IPS-18a (cell line): ENCODE results near the gene SLC6A8.

Experiments used
- H3K27ac ChIP-seq: one replicate; pipeline ENCODE4 v1.5.1; 2013; ENCODE audit warnings: low read length
- H3K27me3 ChIP-seq: one replicate; pipeline ENCODE4 v1.6.1; 2013; ENCODE audit warnings: mild to moderate bottlenecking, low read length; ENCODE audit not compliant: control insufficient read depth, insufficient read depth
- H3K36me3 ChIP-seq: one replicate; pipeline ENCODE4 v1.6.1; 2013; ENCODE audit warnings: low read depth, low read length; ENCODE audit not compliant: control insufficient read depth
- H3K4me1 ChIP-seq: one replicate; pipeline ENCODE4 v1.6.1; 2013; ENCODE audit warnings: low read depth, low read length; ENCODE audit not compliant: control insufficient read depth
- H3K4me3 ChIP-seq: one replicate; pipeline ENCODE4 v1.5.1; 2013; ENCODE audit warnings: low read length
- H3K9ac ChIP-seq: one replicate; pipeline ENCODE4 v1.6.1; 2013; ENCODE audit warnings: mild to moderate bottlenecking, low read length, moderate library complexity
- H3K9me3 ChIP-seq: one replicate; pipeline ENCODE4 v1.6.1; 2013; ENCODE audit warnings: low read depth, low read length; ENCODE audit not compliant: control insufficient read depth

SLC6A8 gene

DNA sequence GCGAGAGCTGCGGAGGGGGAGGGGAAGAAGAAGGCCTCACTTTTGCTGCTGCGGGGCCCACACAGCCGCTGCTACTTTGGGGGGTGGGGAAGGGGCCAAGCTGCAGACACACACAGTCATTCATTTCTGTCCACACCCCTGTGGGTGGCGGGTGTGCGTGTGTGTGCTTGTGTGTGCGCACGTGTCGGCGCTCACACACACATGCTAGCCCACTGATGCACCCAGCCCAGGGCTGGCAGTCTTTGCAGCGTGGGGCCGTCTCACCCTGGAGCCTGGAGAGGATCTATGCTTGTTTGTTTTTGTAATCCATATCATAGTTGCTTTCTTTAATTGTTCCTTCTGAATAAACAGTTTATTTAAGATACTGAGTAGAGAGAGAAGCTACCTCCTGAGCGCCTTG, 36.8 kb upstream of the SLC6A8 start:
- H3K9me3 ChIP-seq, result peaks cover 13% of the 10 kb centered on the region
- no peaks in the 10 kb centered on the region for H3K4me1 ChIP-seq
- H3K4me3 ChIP-seq, result no peak overlapping the region
- no peak overlapping the region for H3K27ac ChIP-seq
- peaks cover 36% of the 10 kb centered on the region for H3K27me3 ChIP-seq
- H3K36me3 ChIP-seq, result no peaks in the 10 kb centered on the region
- H3K9ac ChIP-seq, result no peak overlapping the region

DNA sequence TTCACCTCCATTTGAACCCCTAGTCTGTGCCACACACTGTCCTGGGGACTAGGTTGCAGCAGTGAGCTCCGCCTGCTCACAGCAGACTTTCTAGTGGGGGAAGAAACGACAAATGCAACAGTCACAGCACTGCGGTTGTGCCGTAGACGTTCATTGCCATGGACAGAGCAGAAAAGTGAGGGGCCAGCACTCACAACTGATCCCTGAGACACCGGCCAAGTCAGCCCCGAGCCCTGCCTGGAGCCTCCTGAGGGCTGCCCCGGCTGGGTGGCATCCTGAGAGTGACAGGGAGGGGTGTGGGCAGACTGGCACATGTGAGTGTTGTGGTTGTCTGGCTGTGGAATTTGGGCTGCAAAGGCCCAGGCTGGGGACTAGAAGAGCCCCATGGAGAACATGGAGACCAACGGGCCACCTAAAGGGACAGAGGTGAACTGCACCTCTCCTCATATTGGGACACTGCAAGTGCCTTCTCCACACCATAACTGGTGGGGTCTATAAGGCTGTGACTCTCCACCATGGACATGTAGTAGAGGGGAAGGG, 36.1 kb upstream of the SLC6A8 start:
- Histone ChIP-seq H3K4me3 (no peak overlapping the region), H3K36me3 (no peaks in the 10 kb centered on the region), H3K9me3 (peaks cover 13% of the 10 kb centered on the region), H3K27me3 (peaks cover 29% of the 10 kb centered on the region), H3K4me1 (no peaks in the 10 kb centered on the region), H3K9ac (no peak overlapping the region), H3K27ac (no peak overlapping the region)

DNA sequence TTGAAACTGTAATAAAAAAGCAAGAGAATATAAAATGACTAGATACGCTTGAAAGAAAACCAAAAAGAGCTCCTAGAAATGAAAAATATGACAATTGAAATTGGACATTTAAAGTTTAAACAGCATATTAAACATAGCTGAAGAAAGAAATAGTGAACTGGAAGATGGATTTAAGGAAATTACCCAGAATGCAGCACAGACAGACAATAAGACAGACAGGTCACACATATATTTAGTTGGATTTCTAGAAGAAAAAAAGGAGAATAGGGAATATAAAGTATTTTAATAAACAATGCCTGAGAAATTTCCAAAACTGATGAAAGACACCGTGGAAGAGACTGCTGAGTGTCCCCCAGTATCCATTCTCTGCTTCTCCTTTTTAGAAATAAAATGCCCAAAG, 34.2 kb upstream of the SLC6A8 start:
- Histone ChIP-seq H3K4me1 (no peaks in the 10 kb centered on the region), H3K27ac (no peak overlapping the region), H3K9me3 (peaks cover 21% of the 10 kb centered on the region), H3K36me3 (no peaks in the 10 kb centered on the region), H3K9ac (no peak overlapping the region), H3K4me3 (no peak overlapping the region), H3K27me3 (peaks cover 10% of the 10 kb centered on the region)

GRCh38 chrX:153657161-153657560, 30.6 kb upstream of the SLC6A8 start:
- Histone ChIP-seq H3K9ac (no peak overlapping the region), H3K36me3 (no peaks in the 10 kb centered on the region), H3K4me1 (no peaks in the 10 kb centered on the region), H3K4me3 (no peak overlapping the region), H3K27ac (no peak overlapping the region), H3K27me3 (peaks cover 11% of the 10 kb centered on the region), H3K9me3 (peaks cover 23% of the 10 kb centered on the region)

GRCh38 chrX:153659268-153659667, 28.5 kb upstream of the SLC6A8 start:
- Histone ChIP-seq H3K4me1 (no peaks in the 10 kb centered on the region), H3K36me3 (no peaks in the 10 kb centered on the region), H3K9me3 (peaks cover 14% of the 10 kb centered on the region), H3K27me3 (peaks cover 17% of the 10 kb centered on the region), H3K4me3 (no peak overlapping the region), H3K27ac (no peak overlapping the region), H3K9ac (no peak overlapping the region)

DNA sequence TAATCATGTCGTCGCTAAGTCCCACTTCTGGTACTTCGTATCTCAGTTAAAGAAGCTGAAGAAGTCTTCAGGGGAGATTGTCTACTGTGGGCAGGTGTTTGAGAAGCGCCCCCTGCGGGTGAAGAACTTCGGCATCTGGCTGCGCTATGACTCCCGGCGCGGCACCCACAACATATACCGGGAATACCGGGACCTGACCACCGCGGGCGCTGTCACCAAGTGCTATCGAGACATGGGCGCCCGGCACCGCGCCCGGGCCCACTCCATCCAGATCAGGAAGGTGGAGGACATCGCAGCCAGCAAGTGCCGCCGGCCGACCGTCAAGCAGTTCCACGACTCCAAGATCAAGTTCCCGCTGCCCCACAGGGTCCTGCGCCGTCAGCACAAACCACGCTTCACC, 25.5 kb upstream of the SLC6A8 start:
- H3K27ac ChIP-seq, result no peak overlapping the region
- H3K36me3 ChIP-seq, result no peaks in the 10 kb centered on the region
- no peak overlapping the region for H3K9ac ChIP-seq
- H3K27me3 ChIP-seq, result peaks cover 17% of the 10 kb centered on the region
- no peaks in the 10 kb centered on the region for H3K4me1 ChIP-seq
- H3K4me3 ChIP-seq, result no peak overlapping the region
- peaks cover 9% of the 10 kb centered on the region for H3K9me3 ChIP-seq

GRCh38 chrX:153665726-153666306, 21.9 kb upstream of the SLC6A8 start:
- no peaks in the 10 kb centered on the region for H3K36me3 ChIP-seq
- no peaks in the 10 kb centered on the region for H3K9me3 ChIP-seq
- no peak overlapping the region for H3K4me3 ChIP-seq
- H3K9ac ChIP-seq, result no peak overlapping the region
- H3K27ac ChIP-seq, result no peak overlapping the region
- H3K27me3 ChIP-seq, result peaks cover 17% of the 10 kb centered on the region
- H3K4me1 ChIP-seq, result no peaks in the 10 kb centered on the region

GRCh38 chrX:153667281-153667955, 20.3 kb upstream of the SLC6A8 start:
- H3K36me3 ChIP-seq, result no peaks in the 10 kb centered on the region
- H3K27me3 ChIP-seq, result peaks cover 5% of the 10 kb centered on the region
- H3K9me3 ChIP-seq, result no peaks in the 10 kb centered on the region
- H3K4me3 ChIP-seq, result no peak overlapping the region
- no peak overlapping the region for H3K27ac ChIP-seq
- H3K9ac ChIP-seq, result no peak overlapping the region
- H3K4me1 ChIP-seq, result no peaks in the 10 kb centered on the region

- Histone ChIP-seq H3K36me3 (no peaks in the 10 kb centered on the region), H3K4me1 (no peaks in the 10 kb centered on the region), H3K9me3 (no peaks in the 10 kb centered on the region), H3K27ac (no peak overlapping the region), H3K4me3 (no peak overlapping the region), H3K9ac (no peak overlapping the region), H3K27me3 (no peaks in the 10 kb centered on the region)
These were observed 19.8 kb upstream of the SLC6A8 start for GRCh38 chrX:153667956-153668396.

DNA sequence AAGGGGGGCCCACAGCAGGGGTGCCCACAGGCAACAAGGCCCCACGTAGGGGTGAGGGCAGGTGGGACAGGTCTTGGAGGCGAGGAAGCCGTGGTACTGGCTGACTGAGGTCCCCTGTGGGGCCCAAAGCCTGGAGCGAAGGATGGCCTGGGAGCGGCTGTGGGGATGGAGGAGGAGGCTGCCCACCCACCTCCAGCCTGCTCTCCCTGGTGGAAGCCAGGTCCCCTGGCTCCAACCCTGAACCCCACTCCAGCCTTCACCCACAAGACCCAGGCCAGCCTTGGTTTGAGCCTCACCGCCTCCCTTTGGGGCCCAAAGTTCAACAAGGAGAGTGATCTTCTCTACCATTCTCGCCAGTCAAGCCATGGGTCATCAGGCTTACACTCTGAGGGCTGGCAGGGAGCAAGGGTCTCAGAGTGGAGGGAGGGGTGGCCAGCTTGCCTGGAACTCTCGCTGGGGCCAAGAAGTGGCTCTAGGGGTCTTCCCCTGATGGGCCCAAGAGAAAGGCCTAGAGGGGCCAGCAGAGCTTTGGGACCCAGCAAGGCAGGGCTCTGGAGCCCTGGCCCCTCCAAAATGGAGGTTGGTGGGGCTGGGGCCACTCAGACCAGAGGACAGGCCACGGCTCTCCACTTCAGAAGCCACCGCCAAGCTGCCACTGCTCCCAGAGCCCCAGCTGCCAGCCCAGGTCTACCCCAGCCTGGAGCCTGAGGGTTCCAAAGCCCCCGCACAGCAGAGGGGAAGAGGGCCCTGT, 19.1 kb upstream of the SLC6A8 start:
- H3K27me3 ChIP-seq, result no peaks in the 10 kb centered on the region
- H3K27ac ChIP-seq, result no peak overlapping the region
- H3K36me3 ChIP-seq, result no peaks in the 10 kb centered on the region
- H3K9me3 ChIP-seq, result no peaks in the 10 kb centered on the region
- H3K4me3 ChIP-seq, result no peak overlapping the region
- no peak overlapping the region for H3K9ac ChIP-seq
- H3K4me1 ChIP-seq, result no peaks in the 10 kb centered on the region

DNA sequence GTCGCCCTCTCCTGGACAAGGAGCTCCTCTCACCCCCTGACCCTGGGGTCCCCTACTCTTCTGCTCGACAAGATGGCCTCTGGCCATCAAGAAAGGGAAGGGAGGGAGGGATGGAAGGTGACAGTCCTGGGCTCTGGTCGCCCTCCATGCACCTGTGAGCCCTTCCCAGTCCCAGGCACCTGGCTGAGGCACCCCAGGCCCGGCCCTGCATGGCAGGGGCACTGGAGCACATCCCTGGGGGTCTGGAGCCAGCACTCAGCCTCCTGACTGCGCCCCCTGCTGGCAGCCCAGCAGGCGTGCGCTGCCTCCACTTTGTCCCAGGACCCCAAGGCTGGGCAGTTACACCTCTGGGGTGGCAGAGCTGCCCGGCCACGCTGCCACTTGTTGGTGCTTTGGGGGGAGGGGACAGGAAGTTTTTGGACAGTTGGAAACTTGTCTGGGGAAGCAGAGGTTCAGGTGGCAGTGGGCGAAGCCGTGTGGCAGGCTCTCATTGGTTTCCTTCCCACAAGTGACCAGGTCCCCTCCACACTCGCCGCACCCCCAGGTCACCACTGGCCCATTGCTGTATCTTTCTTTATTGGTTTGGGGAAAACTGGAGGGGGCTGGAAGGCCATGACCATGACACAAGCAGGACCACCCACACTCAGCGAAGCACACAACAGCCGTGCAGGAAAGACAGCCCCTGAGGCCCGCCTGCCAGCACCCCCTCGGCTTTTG, 18.4 kb upstream of the SLC6A8 start:
- Histone ChIP-seq H3K9me3 (no peaks in the 10 kb centered on the region), H3K4me1 (no peaks in the 10 kb centered on the region), H3K9ac (no peak overlapping the region), H3K27ac (no peak overlapping the region), H3K27me3 (no peaks in the 10 kb centered on the region), H3K36me3 (no peaks in the 10 kb centered on the region), H3K4me3 (no peak overlapping the region)
